PC-3 (cell line): Measurements from ENCODE around the gene FRMD5. TPM values are rescaled to one million over a fixed set of nuclear protein-coding genes. Genes with fewer than 3 reads are reported as not detected.

Source experiments
- ATAC-seq: fragments of 200-7000 bp; cut with Tn5 transposase; 2 replicates; pipeline ENCODE4 v1.9.1; 2020; ENCODE audit warnings: mild to moderate bottlenecking, moderate library complexity
- BruUV-seq: library from RNA; stranded (reverse); fragments of 400-500 nt; replicated peaks from 2 replicates; lab custom pipeline; 2021; lab: Mats Ljungman, UMichigan
- CTCF ChIA-PET: fragments of 300-600 bp; sonication (Branson Sonifier 250); formaldehyde crosslinking; loops from one replicate; lab custom pipeline; 2022; ENCODE audit warnings: antibody characterized with exemption; lab: Charles Lee
- POLR2A ChIA-PET: fragments of 300-600 bp; sonication (Branson Sonifier 250); formaldehyde crosslinking; loops from one replicate; lab custom pipeline; 2022; ENCODE audit warnings: antibody characterized with exemption; ENCODE audit not compliant: unreplicated experiment; lab: Charles Lee
- DNase-seq: peaks from one replicate; pipeline ENCODE4 v3.0.0-alpha.2; 2015
- H2AFZ ChIP-seq: fragments of 300-600 bp; sonication (generic); 2 replicates; pipeline ENCODE4 v1.6.0; 2016; ENCODE audit warnings: antibody characterized with exemption, low read length
- H3F3A ChIP-seq: fragments of 300-600 bp; sonication (generic); one replicate; pipeline ENCODE4 v1.6.0; 2017; ENCODE audit warnings: antibody characterized with exemption, low read length, control low read depth, mild to moderate bottlenecking; ENCODE audit not compliant: unreplicated experiment
- H3K27ac ChIP-seq: fragments of 300-600 bp; sonication (generic); 2 replicates; pipeline ENCODE4 v1.5.1; 2016; ENCODE audit warnings: mild to moderate bottlenecking, low read length
- H3K27me3 ChIP-seq: fragments of 300-600 bp; sonication (generic); 2 replicates; pipeline ENCODE4 v1.6.1; 2016; ENCODE audit warnings: low read length, mixed read lengths
- H3K36me3 ChIP-seq: fragments of 300-600 bp; sonication (generic); 2 replicates; pipeline ENCODE4 v1.6.1; 2016; ENCODE audit warnings: low read depth, mixed run types, low read length, mixed read lengths
- H3K4me1 ChIP-seq: fragments of 300-600 bp; sonication (generic); 2 replicates; pipeline ENCODE4 v1.5.1; 2016; ENCODE audit warnings: low read length; ENCODE audit not compliant: insufficient read depth
- H3K4me2 ChIP-seq: fragments of 300-600 bp; sonication (generic); 2 replicates; pipeline ENCODE4 v1.6.0; 2016; ENCODE audit warnings: low read length
- H3K4me3 ChIP-seq: fragments of 300-600 bp; sonication (generic); 2 replicates; pipeline ENCODE4 v1.5.1; 2016; ENCODE audit warnings: mild to moderate bottlenecking, low read length, mixed read lengths
- H3K79me2 ChIP-seq: fragments of 300-600 bp; sonication (generic); 2 replicates; pipeline ENCODE4 v1.6.1; 2017; ENCODE audit warnings: low read length, mixed read lengths
- H3K9ac ChIP-seq: fragments of 300-600 bp; sonication (generic); 2 replicates; pipeline ENCODE4 v1.6.0; 2016; ENCODE audit warnings: mild to moderate bottlenecking, low read length
- H3K9me2 ChIP-seq: fragments of 300-600 bp; sonication (generic); replicated peaks from 2 replicates; pipeline ENCODE4 v1.6.1; 2016; ENCODE audit warnings: mixed run types, low read length, mixed read lengths
- H3K9me3 ChIP-seq: fragments of 300-600 bp; sonication (generic); 2 replicates; pipeline ENCODE4 v1.6.1; 2016; ENCODE audit warnings: low read length, mixed read lengths
- H4K20me1 ChIP-seq: fragments of 300-600 bp; sonication (generic); 2 replicates; pipeline ENCODE4 v1.6.1; 2016; ENCODE audit warnings: low read length, mixed read lengths
- EZH2 ChIP-seq: fragments of 300-600 bp; sonication (generic); IDR thresholded peaks from one replicate; pipeline ENCODE4 v1.6.1; 2017; ENCODE audit warnings: antibody characterized with exemption, mild to moderate bottlenecking, low read length; ENCODE audit not compliant: unreplicated experiment
- EZH2phosphoT487 ChIP-seq: fragments of 300-600 bp; sonication (generic); IDR thresholded peaks from 2 replicates; pipeline ENCODE4 v1.6.1; 2018; ENCODE audit warnings: mild to moderate bottlenecking, antibody characterized with exemption, low read length, borderline replicate concordance
- intact Hi-C: fragments of 100-400 bp; cut with micrococcal nuclease; formaldehyde crosslinking; loops from 2 replicates; pipeline ENCODE4 v1.9.0; 2023
- total RNA-seq: library from RNA; depleted of rRNA; stranded (reverse); fragments of >200 nt; gene quantifications from 2 replicates; pipeline ENCODE4 v1.2.3, GENCODE V29; 2014
- TF ChIP-seq, protein P1 (sequence below): fragments of 300-600 bp; sonication (generic); conservative IDR thresholded peaks from 2 replicates; pipeline ENCODE4 v1.5.1; 2017; ENCODE audit warnings: antibody characterized with exemption, low read depth, mild to moderate bottlenecking, low read length

FRMD5 gene
- total RNA-seq, 1 experiment from 2014 or later, result 8.7 TPM

DNA sequence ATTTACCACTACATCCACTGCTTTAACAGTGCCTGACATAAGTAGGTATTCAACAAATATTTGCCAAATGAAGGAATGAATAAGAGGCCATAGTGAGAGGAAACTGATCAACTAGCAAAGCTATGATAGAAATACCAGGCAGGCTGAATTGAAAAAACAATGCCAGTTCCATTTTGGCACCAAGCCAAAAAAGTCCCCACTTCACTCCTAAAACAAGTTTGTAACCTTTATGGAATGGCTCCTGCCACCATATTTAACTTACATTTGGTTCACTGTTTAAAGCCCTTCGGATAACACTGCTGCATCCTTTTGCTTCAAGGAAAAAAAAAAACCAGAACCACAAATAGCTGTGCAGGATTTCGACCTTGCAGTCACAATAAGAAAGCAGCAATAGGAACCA, 166.1 kb downstream of the FRMD5 start:
- Histone ChIP-seq H3K4me1 (peaks cover 8% of the 10 kb centered on the region; the same call in 1 of the 2 replicates), H4K20me1 (no peaks in the 10 kb centered on the region), H2AFZ (no peak overlapping the region), H3K27me3 (no peaks in the 10 kb centered on the region), H3K9ac (no peak overlapping the region), H3K27ac (no peak overlapping the region), H3F3A (no peaks in the 10 kb centered on the region), H3K9me3 (no peaks in the 10 kb centered on the region), H3K36me3 (no peaks in the 10 kb centered on the region), H3K79me2 (no peaks in the 10 kb centered on the region), H3K4me2 (no peak overlapping the region), H3K9me2 (no peaks in the 10 kb centered on the region), H3K4me3 (no peak overlapping the region)
- POLR2A ChIA-PET, result no interaction called here
- CTCF ChIA-PET, result no interaction called here
- intact Hi-C loops, result no loop called here
- no peak for DNase-seq
- TF ChIP-seq EZH2, result no peak
- BruUV-seq, result no TSS peak
- ATAC-seq, result no peak

DNA sequence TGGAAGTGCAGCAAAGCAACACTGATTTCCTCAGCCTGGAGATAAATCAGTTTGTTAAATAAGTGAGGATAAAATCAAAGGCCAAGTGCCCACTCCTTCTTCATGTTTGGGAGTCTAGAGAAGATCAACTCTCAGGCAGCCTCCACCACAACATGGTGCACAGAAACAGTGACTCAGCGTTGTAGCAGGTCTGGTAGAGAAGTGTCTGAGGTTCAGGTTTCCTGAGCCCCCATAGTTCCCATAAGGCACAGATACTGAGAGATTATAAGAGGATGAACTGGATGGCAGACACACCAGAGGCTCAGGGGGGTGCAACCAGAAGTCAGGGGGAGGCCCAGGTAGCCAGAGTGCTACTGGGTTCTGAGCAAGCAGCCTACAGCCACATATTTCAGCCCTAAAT, 166.7 kb downstream of the FRMD5 start:
- no peaks in the 10 kb centered on the region for H3K79me2 ChIP-seq
- 0 out of 2 replicates have a peak, but pooled peaks cover 6% of the 10 kb centered on the region for H3K4me1 ChIP-seq
- no TSS peak for BruUV-seq
- ChIA-PET POLR2A (no interaction called here), CTCF (no interaction called here)
- no peak overlapping the region for H3K4me2 ChIP-seq
- intact Hi-C loops, result no loop called here
- no peak overlapping the region for H2AFZ ChIP-seq
- no peaks in the 10 kb centered on the region for H4K20me1 ChIP-seq
- no peaks in the 10 kb centered on the region for H3K36me3 ChIP-seq
- ATAC-seq (no peak), DNase-seq (no peak)
- no peak overlapping the region for H3K4me3 ChIP-seq
- H3F3A ChIP-seq, result no peaks in the 10 kb centered on the region
- H3K9ac ChIP-seq, result no peak overlapping the region
- TF ChIP-seq EZH2 (no peak), EZH2phosphoT487 (no peak)
- TF ChIP-seq, protein P1, sequence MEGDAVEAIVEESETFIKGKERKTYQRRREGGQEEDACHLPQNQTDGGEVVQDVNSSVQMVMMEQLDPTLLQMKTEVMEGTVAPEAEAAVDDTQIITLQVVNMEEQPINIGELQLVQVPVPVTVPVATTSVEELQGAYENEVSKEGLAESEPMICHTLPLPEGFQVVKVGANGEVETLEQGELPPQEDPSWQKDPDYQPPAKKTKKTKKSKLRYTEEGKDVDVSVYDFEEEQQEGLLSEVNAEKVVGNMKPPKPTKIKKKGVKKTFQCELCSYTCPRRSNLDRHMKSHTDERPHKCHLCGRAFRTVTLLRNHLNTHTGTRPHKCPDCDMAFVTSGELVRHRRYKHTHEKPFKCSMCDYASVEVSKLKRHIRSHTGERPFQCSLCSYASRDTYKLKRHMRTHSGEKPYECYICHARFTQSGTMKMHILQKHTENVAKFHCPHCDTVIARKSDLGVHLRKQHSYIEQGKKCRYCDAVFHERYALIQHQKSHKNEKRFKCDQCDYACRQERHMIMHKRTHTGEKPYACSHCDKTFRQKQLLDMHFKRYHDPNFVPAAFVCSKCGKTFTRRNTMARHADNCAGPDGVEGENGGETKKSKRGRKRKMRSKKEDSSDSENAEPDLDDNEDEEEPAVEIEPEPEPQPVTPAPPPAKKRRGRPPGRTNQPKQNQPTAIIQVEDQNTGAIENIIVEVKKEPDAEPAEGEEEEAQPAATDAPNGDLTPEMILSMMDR, result no peak
- no peaks in the 10 kb centered on the region for H3K9me3 ChIP-seq
- no peaks in the 10 kb centered on the region for H3K27me3 ChIP-seq
- no peak overlapping the region for H3K27ac ChIP-seq
- no peaks in the 10 kb centered on the region for H3K9me2 ChIP-seq

DNA sequence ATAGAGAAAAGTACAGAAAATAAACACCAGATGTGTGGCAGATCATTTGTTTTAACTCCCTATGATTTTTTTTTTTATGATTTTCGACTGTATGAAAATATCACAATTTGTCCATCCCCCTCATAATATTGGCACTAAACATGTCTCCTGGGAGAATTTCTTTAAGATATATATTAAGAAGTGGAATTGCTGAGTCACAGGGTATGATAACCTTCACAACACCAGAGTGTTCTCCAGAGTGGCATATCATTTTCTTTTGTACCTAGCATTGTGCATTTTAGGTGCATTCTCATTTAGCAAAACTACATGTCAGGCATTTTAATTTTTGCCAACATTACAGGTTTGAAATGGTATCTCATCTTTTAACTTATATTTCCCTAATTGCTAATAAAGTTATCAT, 170.9 kb downstream of the FRMD5 start:
- no peaks in the 10 kb centered on the region for H3K9me2 ChIP-seq
- H3K4me1 ChIP-seq, result no peaks in the 10 kb centered on the region
- H3F3A ChIP-seq, result no peaks in the 10 kb centered on the region
- no peak for DNase-seq
- no peak overlapping the region for H3K27ac ChIP-seq
- no peak for TF ChIP-seq EZH2
- no peak for TF ChIP-seq EZH2phosphoT487
- TF ChIP-seq, protein P1, result no peak
- H3K9ac ChIP-seq, result no peak overlapping the region
- ChIA-PET POLR2A (no interaction called here), CTCF (no interaction called here)
- no peaks in the 10 kb centered on the region for H3K79me2 ChIP-seq
- ATAC-seq, result no peak
- no peak overlapping the region for H3K4me2 ChIP-seq
- H2AFZ ChIP-seq, result no peak overlapping the region
- no TSS peak for BruUV-seq
- intact Hi-C loops, result no loop called here
- no peaks in the 10 kb centered on the region for H3K36me3 ChIP-seq
- no peaks in the 10 kb centered on the region for H3K9me3 ChIP-seq
- H3K4me3 ChIP-seq, result no peak overlapping the region
- H4K20me1 ChIP-seq, result no peaks in the 10 kb centered on the region
- no peaks in the 10 kb centered on the region for H3K27me3 ChIP-seq
